Endothelial cell of umbilical vein (primary cell): Measurements from ENCODE around the gene ALAS2. TPM values are rescaled to one million over a fixed set of nuclear protein-coding genes. Genes with fewer than 3 reads are reported as not detected.

ENCODE experiments used
- BruUV-seq: library from RNA; stranded (reverse); fragments of 400-500 nt; replicated peaks from 2 replicates; lab custom pipeline; 2021; lab: Mats Ljungman, UMichigan
- CTCF ChIA-PET: fragments of 300-600, 350-600 bp; sonication (Branson Sonifier 250); formaldehyde crosslinking; loops from one replicate; lab custom pipeline; 2021; ENCODE audit warnings: antibody characterized with exemption, inconsistent platforms; lab: Charles Lee
- POLR2A ChIA-PET: fragments of 300-600, 350-600 bp; sonication (Branson Sonifier 250); formaldehyde crosslinking; loops from one replicate; lab custom pipeline; 2021; ENCODE audit warnings: antibody characterized with exemption, inconsistent platforms; lab: Charles Lee
- DNase-seq: peaks from one replicate; pipeline ENCODE4 v3.0.0-alpha.2; 2011; ENCODE audit warnings: low read depth, low spot score
- FAIRE-seq: peaks from 2 replicates; lab custom pipeline; 2011; peaks lifted over from hg19 to GRCh38; lab: Jason Lieb, UNC
- H2AFZ ChIP-seq: 2 replicates; pipeline ENCODE4 v1.6.0; 2012; ENCODE audit warnings: low read depth, low read length, control low read depth, inconsistent platforms
- H3K27ac ChIP-seq: 2 replicates; pipeline ENCODE4 v1.5.1; 2011; ENCODE audit warnings: low read depth, mild to moderate bottlenecking, control low read depth, low read length, moderate library complexity; ENCODE audit not compliant: insufficient read depth
- H3K27me3 ChIP-seq, 2 experiments: 2 replicates each; pipeline versions ENCODE4 v1.6.0 to v1.6.1; 2011; ENCODE audit warnings: low read length in 2 of 2, mixed read lengths in 1 of 2; ENCODE audit not compliant: control insufficient read depth in 2 of 2, insufficient read depth in 2 of 2
- H3K36me3 ChIP-seq, 2 experiments: 2 replicates in 1 of 2; 3 replicates in 1 of 2; pipeline ENCODE4 v1.5.1; 2011; ENCODE audit warnings: low read length in 2 of 2, mild to moderate bottlenecking in 1 of 2, moderate library complexity in 1 of 2; ENCODE audit not compliant: control insufficient read depth in 2 of 2, insufficient read depth in 2 of 2; ENCODE audit errors: extremely low read depth in 1 of 2
- H3K4me1 ChIP-seq: 3 replicates; pipeline ENCODE4 v1.5.1; 2011; ENCODE audit warnings: mild to moderate bottlenecking, low read length; ENCODE audit not compliant: control insufficient read depth, insufficient read depth; ENCODE audit errors: extremely low read depth
- H3K4me2 ChIP-seq: 2 replicates; pipeline ENCODE4 v1.6.1; 2011; ENCODE audit warnings: low read length, control low read depth, mixed read lengths; ENCODE audit not compliant: insufficient read depth
- H3K4me3 ChIP-seq, 3 experiments: fragments of 200-600 bp in 1 of 3; sonication (generic), shearing (Covaris generic) in 1 of 3; replicated peaks in 1 of 3; 2 replicates each; pipeline ENCODE4 v1.5.1; 2011 to 2016; ENCODE audit warnings: control low read depth in 3 of 3, low read length in 3 of 3, mild to moderate bottlenecking in 2 of 3, inconsistent platforms in 1 of 3, low read depth in 1 of 3, moderate library complexity in 1 of 3; ENCODE audit not compliant: insufficient read depth in 1 of 3
- H3K79me2 ChIP-seq: 2 replicates; pipeline ENCODE4 v1.6.0; 2012; ENCODE audit warnings: low read length, inconsistent platforms; ENCODE audit not compliant: control insufficient read depth, insufficient read depth
- H3K9ac ChIP-seq: replicated peaks from 2 replicates; pipeline ENCODE3; 2011; ENCODE audit warnings: low read length, control low read depth; ENCODE audit not compliant: insufficient read depth; ENCODE audit errors: extremely low read depth
- H3K9me1 ChIP-seq: replicated peaks from 3 replicates; pipeline ENCODE4 v1.6.0; 2011; ENCODE audit warnings: mild to moderate bottlenecking, low read length; ENCODE audit not compliant: control insufficient read depth, insufficient read depth; ENCODE audit errors: extremely low read depth
- H3K9me3 ChIP-seq: replicated peaks from 2 replicates; pipeline ENCODE4 v1.5.1; 2012; ENCODE audit warnings: low read length, inconsistent platforms; ENCODE audit not compliant: control insufficient read depth, insufficient read depth
- H4K20me1 ChIP-seq: replicated peaks from 2 replicates; pipeline ENCODE3; 2011; ENCODE audit warnings: mild to moderate bottlenecking, low read length; ENCODE audit not compliant: control insufficient read depth, insufficient read depth; ENCODE audit errors: extremely low read depth
- CTCF ChIP-seq, 2 donors: IDR thresholded peaks; 1 replicate in 1 of 2; 2 replicates in 1 of 2; pipeline ENCODE4 v1.5.1; 2011; ENCODE audit warnings: low read length in 2 of 2, mild to moderate bottlenecking in 2 of 2, moderate library complexity in 2 of 2, control low read depth in 1 of 2, inconsistent platforms in 1 of 2, low read depth in 1 of 2; ENCODE audit not compliant: insufficient read depth in 1 of 2; ENCODE audit errors: extremely low read depth in 1 of 2
- EZH2 ChIP-seq: IDR thresholded peaks from 2 replicates; pipeline ENCODE4 v1.6.1; 2012; ENCODE audit warnings: borderline replicate concordance, low read depth, mild to moderate bottlenecking, moderate library complexity, low read length, inconsistent platforms; ENCODE audit not compliant: severe bottlenecking
- FOS ChIP-seq: IDR thresholded peaks from 2 replicates; pipeline ENCODE4 v1.6.1; 2011; ENCODE audit warnings: mild to moderate bottlenecking, low read length, moderate library complexity, borderline replicate concordance; ENCODE audit not compliant: insufficient read depth
- GATA2 ChIP-seq: IDR thresholded peaks from 2 replicates; pipeline ENCODE4 v1.7.0; 2011; ENCODE audit warnings: low read depth, mild to moderate bottlenecking, moderate library complexity, mixed read lengths, low read length; ENCODE audit not compliant: insufficient read length, insufficient read depth
- JUN ChIP-seq: IDR thresholded peaks from 2 replicates; pipeline ENCODE4 v1.6.1; 2011; ENCODE audit warnings: borderline replicate concordance, low read depth; ENCODE audit not compliant: insufficient read length, insufficient read depth
- MAX ChIP-seq: IDR thresholded peaks from 2 replicates; pipeline ENCODE4 v1.6.1; 2011; ENCODE audit not compliant: insufficient read depth, insufficient read length
- MYC ChIP-seq: IDR thresholded peaks from one replicate; pipeline ENCODE4 v1.6.1; 2011; ENCODE audit warnings: mild to moderate bottlenecking, low read depth, low read length
- POLR2A ChIP-seq: IDR thresholded peaks from 2 replicates; pipeline ENCODE4 v1.6.1; 2012; ENCODE audit warnings: low read depth, mild to moderate bottlenecking, control low read depth, low read length
- POLR2AphosphoS5 ChIP-seq: IDR thresholded peaks from 2 replicates; pipeline ENCODE4 v1.6.1; 2012; ENCODE audit warnings: low read depth, mild to moderate bottlenecking, control low read depth, low read length, moderate library complexity; ENCODE audit not compliant: insufficient read depth
- dilution Hi-C: fragments of 300-500 bp; cut with MboI; formaldehyde crosslinking; loops from one replicate; pipeline ENCODE4 v1.15.0; 2019; ENCODE audit warnings: low sequenced_read_pairs; ENCODE audit not compliant: extremely low pct_ligation_motif_present
- intact Hi-C: fragments of 100-400 bp; cut with micrococcal nuclease; formaldehyde crosslinking; loops from one replicate; pipeline ENCODE4 v1.10.0; 2022
- polyA plus RNA-seq, 4 experiments: library from polyadenylated mRNA; depleted of rRNA in 3 of 4; stranded (reverse) in 3 of 4; unstranded in 1 of 4; fragments of >200 nt; gene quantifications; 2 replicates each; pipeline versions ENCODE4 v1.2.1 to v1.2.3, GENCODE V29; 2011 to 2012; ENCODE audit warnings: missing spikeins in 1 of 4
- total RNA-seq: library from RNA; stranded (reverse); gene quantifications from 2 replicates; pipeline ENCODE4 v1.2.3, GENCODE V29; 2021

The ALAS2 gene
- total and polyA plus RNA-seq, 2 donors (not counting 3 experiments of a cell fraction or from before 2014, with no cell fraction given): not detected

- TF ChIP-seq MAX: no peak
- TF ChIP-seq GATA2: no peak
- TF ChIP-seq CTCF (IDR thresholded peaks at IDR 0.05; ENCODE audit: extremely low read depth in 1 of 2, insufficient read depth in 1 of 2, low read depth in 1 of 2, low read length in 2 of 2): no peak
- TF ChIP-seq POLR2AphosphoS5: no peak
- TF ChIP-seq EZH2: no peak
- no peak for TF ChIP-seq FOS
- TF ChIP-seq JUN: no peak
- no peak for TF ChIP-seq POLR2A
- TF ChIP-seq MYC: no peak
- H2AFZ ChIP-seq: no peak overlapping the region
- FAIRE-seq (no peak), DNase-seq (no peak)
- BruUV-seq: no TSS peak
- intact Hi-C loops (no loop called here), dilution Hi-C loops (no loop called here)
- H3K9me1 ChIP-seq: no peaks in the 10 kb centered on the region
- no peaks in the 10 kb centered on the region for H3K9me3 ChIP-seq
- no peaks in the 10 kb centered on the region for H3K4me1 ChIP-seq
- H4K20me1 ChIP-seq: no peaks in the 10 kb centered on the region
- ChIA-PET CTCF (no interaction called here), POLR2A (no interaction called here)
- H3K27me3 ChIP-seq: peaks cover 0 to under 1% of the 10 kb centered on the region in 2 experiments
- no peaks in the 10 kb centered on the region for H3K79me2 ChIP-seq
- H3K4me2 ChIP-seq: no peak overlapping the region
- no peaks in the 10 kb centered on the region for H3K36me3 ChIP-seq
- H3K27ac ChIP-seq: no peak overlapping the region
- no peak overlapping the region for H3K4me3 ChIP-seq
- H3K9ac ChIP-seq: no peak overlapping the region
Measured at GRCh38 chrX:54979432-54979831, 51.3 kb downstream of the ALAS2 start.
